ENCODE results near the gene SUN5.

Gene SUN5

GRCh38 chr20:33014336-33015113, 10.3 kb upstream of the SUN5 start:
- DNase-seq (ENCODE audit: low read depth in 1 of 2, low spot score in 1 of 2): no peak

GRCh38 chr20:33013701-33014326, 9.6 kb upstream of the SUN5 start:
- no peak for DNase-seq (ENCODE audit: low read depth in 1 of 2, low spot score in 1 of 2)

GRCh38 chr20:33012327-33013189, 8.3 kb upstream of the SUN5 start:
- no peak for DNase-seq (ENCODE audit: low read depth in 1 of 2, low spot score in 1 of 2)

GRCh38 chr20:33010674-33011449, 6.6 kb upstream of the SUN5 start:
- no peak for DNase-seq (ENCODE audit: low read depth in 1 of 2, low spot score in 1 of 2)

GRCh38 chr20:33010133-33010504, 5.9 kb upstream of the SUN5 start:
- no peak for DNase-seq (ENCODE audit: low read depth in 1 of 2, low spot score in 1 of 2)

- no peak for DNase-seq (ENCODE audit: low read depth in 1 of 2, low spot score in 1 of 2)
Measured at GRCh38 chr20:33009214-33010132, 5.2 kb upstream of the SUN5 start.

- DNase-seq (ENCODE audit: low read depth in 1 of 2, low spot score in 1 of 2): no peak
Measured at GRCh38 chr20:33008336-33009213, 4.3 kb upstream of the SUN5 start.

GRCh38 chr20:33007376-33008335, 3.4 kb upstream of the SUN5 start, which contains the start of gene BPIFB2:
Gene BPIFB2, plus strand, starts transcription at chr20:33007704. Its CDS starts 871 bp downstream, at chr20:33008575.
- DNase-seq (ENCODE audit: low read depth in 1 of 2, low spot score in 1 of 2): no peak

GRCh38 chr20:33006776-33007375, 2.6 kb upstream of the SUN5 start:
- DNase-seq (ENCODE audit: low read depth in 1 of 2, low spot score in 1 of 2): no peak

- DNase-seq (ENCODE audit: low read depth in 1 of 2, low spot score in 1 of 2): no peak
Measured at GRCh38 chr20:33005908-33006775, 1.9 kb upstream of the SUN5 start.

- DNase-seq (ENCODE audit: low read depth in 1 of 2, low spot score in 1 of 2): no peak
Measured at GRCh38 chr20:33005132-33005566, 916 bp upstream of the SUN5 start.

GRCh38 chr20:33002087-33002808, 2.0 kb downstream of the SUN5 start:
- no peak for DNase-seq (ENCODE audit: low read depth in 1 of 2, low spot score in 1 of 2)

- DNase-seq (ENCODE audit: low read depth in 1 of 2, low spot score in 1 of 2): no peak
Measured at GRCh38 chr20:33000802-33001466, 3.3 kb downstream of the SUN5 start.

GRCh38 chr20:32999603-33000250, 4.5 kb downstream of the SUN5 start:
- DNase-seq (ENCODE audit: low read depth in 1 of 2, low spot score in 1 of 2): no peak

- DNase-seq (ENCODE audit: low read depth in 1 of 2, low spot score in 1 of 2): no peak
Measured at GRCh38 chr20:32997431-32997830, 6.8 kb downstream of the SUN5 start.
